ENCODE results near the gene PELI2.

Gene PELI2

DNA sequence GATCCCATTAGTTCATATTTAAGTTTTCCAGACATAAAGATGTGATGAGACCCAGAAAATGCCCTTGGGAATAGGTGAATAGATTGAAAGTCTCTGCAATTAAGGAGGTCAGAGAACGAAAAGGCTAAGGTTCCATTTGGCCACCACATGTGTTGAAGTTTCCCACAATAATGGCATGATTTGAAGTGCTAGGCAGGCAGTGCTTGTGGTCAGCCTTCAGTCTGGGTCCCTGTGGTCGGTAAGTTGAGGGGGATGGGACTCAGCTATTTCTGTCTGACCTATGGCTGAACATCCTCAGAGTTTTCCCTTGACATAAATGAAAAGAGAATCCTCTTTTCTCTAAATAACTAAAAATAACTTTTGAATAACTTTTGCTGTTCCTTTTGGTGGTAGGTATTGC, 92.4 kb downstream of the PELI2 start:
- TF ChIP-seq ZNF624 (tag by site-specific recombination; IDR thresholded peaks at IDR 0.05) (no peak), ZNF785 (tag by site-specific recombination; IDR thresholded peaks at IDR 0.05) (no peak), SP7 (tag by site-specific recombination; IDR thresholded peaks at IDR 0.05) (no peak), ZBTB17 (tag by site-specific recombination; IDR thresholded peaks at IDR 0.05) (no peak), ZNF585B (tag by site-specific recombination; IDR thresholded peaks at IDR 0.05) (no peak), ZNF768 (tag by site-specific recombination; IDR thresholded peaks at IDR 0.05) (no peak), SETDB1 (IDR thresholded peaks at IDR 0.05; ENCODE audit: insufficient read length, low read length) (no peak), ZNF23 (tag by site-specific recombination; IDR thresholded peaks at IDR 0.05; ENCODE audit: borderline replicate concordance) (no peak), BCL11A (tag by site-specific recombination; IDR thresholded peaks at IDR 0.05; ENCODE audit: low read depth) (no peak), ZNF133 (tag by site-specific recombination; IDR thresholded peaks at IDR 0.05) (no peak), SCRT1 (tag by site-specific recombination; IDR thresholded peaks at IDR 0.05; ENCODE audit: borderline replicate concordance) (no peak), GLIS1 (tag by site-specific recombination; IDR thresholded peaks at IDR 0.05) (no peak)
- ChIA-PET POLR2A (no interaction called here), CTCF (interaction anchor here (1.0 kb wide), 1 partner anchor 9 kb away, joined by 3 read pairs; no protein-coding TSS in a partner anchor)
- no peaks in the 10 kb centered on the region for H3K36me3 ChIP-seq (ENCODE audit: control insufficient read depth in 2 of 2, insufficient read depth in 1 of 2, low read length in 2 of 2)
- H3K4me1 ChIP-seq (ENCODE audit: control insufficient read depth, insufficient read depth, low read length) = peaks cover 8% of the 10 kb centered on the region
- H3K4me3 ChIP-seq (ENCODE audit: low read depth, low read length) = no peak overlapping the region
- no peaks in the 10 kb centered on the region for H3K9me3 ChIP-seq (ENCODE audit: control insufficient read depth, insufficient read depth, low read depth, low read length)
- H3K27ac ChIP-seq (ENCODE audit: extremely low read depth, low read depth, low read length) = no peak overlapping the region

DNA sequence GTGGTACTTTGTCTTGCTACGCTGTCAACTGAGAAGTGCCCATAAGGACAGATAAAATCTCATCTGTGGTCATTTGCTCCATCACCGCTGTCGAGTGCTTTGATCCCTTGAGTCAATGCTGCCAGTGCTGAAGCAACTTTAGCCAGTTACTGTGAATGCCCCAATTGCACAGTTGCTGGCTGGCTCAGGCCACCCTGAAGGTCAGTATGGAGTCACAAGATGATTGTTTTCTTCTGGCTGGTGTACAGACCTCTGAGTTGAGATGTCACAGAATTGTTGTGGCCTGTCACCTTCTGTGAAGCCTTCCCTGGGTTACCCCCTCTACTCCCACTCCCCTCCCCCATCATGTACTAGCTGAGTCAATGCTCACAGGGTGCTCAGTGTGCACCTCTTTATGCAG, 92.9 kb downstream of the PELI2 start:
- ChIA-PET CTCF (interaction anchor here (1.0 kb wide), 1 partner anchor 8 kb away, joined by 3 read pairs; no protein-coding TSS in a partner anchor), POLR2A (no interaction called here)
- no peak overlapping the region for H3K27ac ChIP-seq (ENCODE audit: extremely low read depth, low read depth, low read length)
- TF ChIP-seq IKZF3 (tag by site-specific recombination; IDR thresholded peaks at IDR 0.05) (no peak), KLF8 (tag by site-specific recombination; IDR thresholded peaks at IDR 0.05) (no peak), ZNF157 (tag by site-specific recombination; IDR thresholded peaks at IDR 0.05) (no peak)
- no peak overlapping the region for H3K4me3 ChIP-seq (ENCODE audit: low read depth, low read length)
- peaks cover 6% of the 10 kb centered on the region for H3K4me1 ChIP-seq (ENCODE audit: control insufficient read depth, insufficient read depth, low read length)
- H3K36me3 ChIP-seq (ENCODE audit: control insufficient read depth in 2 of 2, insufficient read depth in 1 of 2, low read length in 2 of 2) = no peaks in the 10 kb centered on the region
- H3K9me3 ChIP-seq (ENCODE audit: control insufficient read depth, insufficient read depth, low read depth, low read length) = no peaks in the 10 kb centered on the region

DNA sequence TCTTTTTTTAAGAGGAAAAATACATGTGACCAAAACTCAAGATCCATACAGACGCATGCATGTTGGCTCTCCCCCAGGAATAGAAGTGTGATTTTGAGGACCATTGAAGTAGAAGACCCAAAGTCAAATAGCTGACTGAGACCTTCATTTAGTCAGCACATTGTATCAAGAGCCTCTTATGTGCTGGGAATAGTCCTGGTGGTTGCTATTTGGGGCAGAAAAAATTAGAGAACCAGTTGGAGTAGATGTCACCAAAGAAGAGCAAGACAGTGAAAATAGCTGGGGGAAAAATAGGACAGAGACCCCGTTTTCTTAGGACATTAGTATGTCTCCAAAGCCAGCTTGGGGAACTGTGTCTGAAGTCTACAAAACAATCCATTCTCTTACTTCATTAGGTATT, 93.6 kb downstream of the PELI2 start:
- Histone ChIP-seq H3K36me3 (ENCODE audit: control insufficient read depth in 2 of 2, insufficient read depth in 1 of 2, low read length in 2 of 2) (no peaks in the 10 kb centered on the region), H3K4me3 (ENCODE audit: low read depth, low read length) (no peak overlapping the region), H3K4me1 (ENCODE audit: control insufficient read depth, insufficient read depth, low read length) (peaks cover 12% of the 10 kb centered on the region), H3K9me3 (ENCODE audit: control insufficient read depth, insufficient read depth, low read depth, low read length) (no peaks in the 10 kb centered on the region), H3K27ac (ENCODE audit: extremely low read depth, low read depth, low read length) (no peak overlapping the region)
- ChIA-PET CTCF (no interaction called here), POLR2A (no interaction called here)
- TF ChIP-seq ZNF184 (tag by site-specific recombination; IDR thresholded peaks at IDR 0.05) (no peak), MZF1 (tag by site-specific recombination; IDR thresholded peaks at IDR 0.05; ENCODE audit: borderline replicate concordance) (no peak), ZNF843 (tag by site-specific recombination; IDR thresholded peaks at IDR 0.05) (no peak), GLIS1 (tag by site-specific recombination; IDR thresholded peaks at IDR 0.05) (no peak), ZFP41 (tag by site-specific recombination; IDR thresholded peaks at IDR 0.05; ENCODE audit: borderline replicate concordance) (no peak), ZNF2 (tag by site-specific recombination; IDR thresholded peaks at IDR 0.05) (no peak), ZNF274 (IDR thresholded peaks at IDR 0.05; ENCODE audit: low read length) (no peak), ZNF274 (tag by site-specific recombination; IDR thresholded peaks at IDR 0.05; ENCODE audit: borderline replicate concordance) (no peak), ZBTB17 (tag by site-specific recombination; IDR thresholded peaks at IDR 0.05) (no peak), IKZF3 (tag by site-specific recombination; IDR thresholded peaks at IDR 0.05) (no peak), ZNF292 (tag by site-specific recombination; IDR thresholded peaks at IDR 0.05; ENCODE audit: borderline replicate concordance, low read depth) (no peak), ZNF19 (tag by site-specific recombination; IDR thresholded peaks at IDR 0.05; ENCODE audit: low read depth) (no peak), ZNF585B (tag by site-specific recombination; IDR thresholded peaks at IDR 0.05) (no peak)
- TF ChIP-seq, protein P1, sequence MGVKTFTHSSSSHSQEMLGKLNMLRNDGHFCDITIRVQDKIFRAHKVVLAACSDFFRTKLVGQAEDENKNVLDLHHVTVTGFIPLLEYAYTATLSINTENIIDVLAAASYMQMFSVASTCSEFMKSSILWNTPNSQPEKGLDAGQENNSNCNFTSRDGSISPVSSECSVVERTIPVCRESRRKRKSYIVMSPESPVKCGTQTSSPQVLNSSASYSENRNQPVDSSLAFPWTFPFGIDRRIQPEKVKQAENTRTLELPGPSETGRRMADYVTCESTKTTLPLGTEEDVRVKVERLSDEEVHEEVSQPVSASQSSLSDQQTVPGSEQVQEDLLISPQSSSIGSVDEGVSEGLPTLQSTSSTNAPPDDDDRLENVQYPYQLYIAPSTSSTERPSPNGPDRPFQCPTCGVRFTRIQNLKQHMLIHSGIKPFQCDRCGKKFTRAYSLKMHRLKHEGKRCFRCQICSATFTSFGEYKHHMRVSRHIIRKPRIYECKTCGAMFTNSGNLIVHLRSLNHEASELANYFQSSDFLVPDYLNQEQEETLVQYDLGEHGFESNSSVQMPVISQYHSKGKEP (tag by site-specific recombination; IDR thresholded peaks at IDR 0.05) = no peak
- TF ChIP-seq, protein P2, sequence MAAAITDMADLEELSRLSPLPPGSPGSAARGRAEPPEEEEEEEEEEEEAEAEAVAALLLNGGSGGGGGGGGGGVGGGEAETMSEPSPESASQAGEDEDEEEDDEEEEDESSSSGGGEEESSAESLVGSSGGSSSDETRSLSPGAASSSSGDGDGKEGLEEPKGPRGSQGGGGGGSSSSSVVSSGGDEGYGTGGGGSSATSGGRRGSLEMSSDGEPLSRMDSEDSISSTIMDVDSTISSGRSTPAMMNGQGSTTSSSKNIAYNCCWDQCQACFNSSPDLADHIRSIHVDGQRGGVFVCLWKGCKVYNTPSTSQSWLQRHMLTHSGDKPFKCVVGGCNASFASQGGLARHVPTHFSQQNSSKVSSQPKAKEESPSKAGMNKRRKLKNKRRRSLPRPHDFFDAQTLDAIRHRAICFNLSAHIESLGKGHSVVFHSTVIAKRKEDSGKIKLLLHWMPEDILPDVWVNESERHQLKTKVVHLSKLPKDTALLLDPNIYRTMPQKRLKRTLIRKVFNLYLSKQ (tag by site-specific recombination; IDR thresholded peaks at IDR 0.05; ENCODE audit: borderline replicate concordance) = no peak
- TF ChIP-seq, protein P3, sequence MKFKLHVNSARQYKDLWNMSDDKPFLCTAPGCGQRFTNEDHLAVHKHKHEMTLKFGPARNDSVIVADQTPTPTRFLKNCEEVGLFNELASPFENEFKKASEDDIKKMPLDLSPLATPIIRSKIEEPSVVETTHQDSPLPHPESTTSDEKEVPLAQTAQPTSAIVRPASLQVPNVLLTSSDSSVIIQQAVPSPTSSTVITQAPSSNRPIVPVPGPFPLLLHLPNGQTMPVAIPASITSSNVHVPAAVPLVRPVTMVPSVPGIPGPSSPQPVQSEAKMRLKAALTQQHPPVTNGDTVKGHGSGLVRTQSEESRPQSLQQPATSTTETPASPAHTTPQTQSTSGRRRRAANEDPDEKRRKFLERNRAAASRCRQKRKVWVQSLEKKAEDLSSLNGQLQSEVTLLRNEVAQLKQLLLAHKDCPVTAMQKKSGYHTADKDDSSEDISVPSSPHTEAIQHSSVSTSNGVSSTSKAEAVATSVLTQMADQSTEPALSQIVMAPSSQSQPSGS (tag by site-specific recombination; IDR thresholded peaks at IDR 0.05; ENCODE audit: low read depth) = no peak
- TF ChIP-seq, protein P4, sequence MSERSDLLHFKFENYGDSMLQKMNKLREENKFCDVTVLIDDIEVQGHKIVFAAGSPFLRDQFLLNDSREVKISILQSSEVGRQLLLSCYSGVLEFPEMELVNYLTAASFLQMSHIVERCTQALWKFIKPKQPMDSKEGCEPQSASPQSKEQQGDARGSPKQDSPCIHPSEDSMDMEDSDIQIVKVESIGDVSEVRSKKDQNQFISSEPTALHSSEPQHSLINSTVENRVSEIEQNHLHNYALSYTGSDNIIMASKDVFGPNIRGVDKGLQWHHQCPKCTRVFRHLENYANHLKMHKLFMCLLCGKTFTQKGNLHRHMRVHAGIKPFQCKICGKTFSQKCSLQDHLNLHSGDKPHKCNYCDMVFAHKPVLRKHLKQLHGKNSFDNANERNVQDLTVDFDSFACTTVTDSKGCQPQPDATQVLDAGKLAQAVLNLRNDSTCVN (tag by site-specific recombination; optimal IDR thresholded peaks at IDR 0.05) = no peak
